OCI-LY7 (cell line): Measurements from ENCODE around the gene SLX4. TPM values are rescaled to one million over a fixed set of nuclear protein-coding genes. Genes with fewer than 3 reads are reported as not detected.

Source experiments
- BruUV-seq: library from RNA; stranded (reverse); fragments of 400-500 nt; replicated peaks from 2 replicates; lab custom pipeline; 2021; lab: Mats Ljungman, UMichigan
- CTCF ChIA-PET: fragments of 300-600 bp; sonication (Branson Sonifier 250); formaldehyde crosslinking; loops from one replicate; lab custom pipeline; 2022; ENCODE audit warnings: antibody characterized with exemption; ENCODE audit not compliant: unreplicated experiment; lab: Charles Lee
- POLR2A ChIA-PET: fragments of 300-600 bp; sonication (Branson Sonifier 250); formaldehyde crosslinking; loops from one replicate; lab custom pipeline; 2022; ENCODE audit warnings: antibody characterized with exemption; lab: Charles Lee
- DNase-seq: peaks from one replicate; pipeline ENCODE4 v3.0.0-alpha.2; 2015; ENCODE audit warnings: low spot score
- H2AFZ ChIP-seq: fragments of 200-600 bp; sonication (generic), shearing (Covaris generic); 2 replicates; pipeline ENCODE4 v1.6.1; 2014; ENCODE audit warnings: mild to moderate bottlenecking, antibody characterized with exemption, low read length, moderate library complexity
- H3K27ac ChIP-seq: fragments of 200-600 bp; sonication (generic); 2 replicates; pipeline ENCODE4 v1.5.1; 2014; ENCODE audit warnings: mixed run types, low read depth, mild to moderate bottlenecking, moderate library complexity, low read length, inconsistent platforms; ENCODE audit not compliant: poor library complexity, severe bottlenecking
- H3K36me3 ChIP-seq: fragments of 200-600 bp; sonication (generic); 2 replicates; pipeline ENCODE4 v1.6.1; 2014; ENCODE audit warnings: mild to moderate bottlenecking, antibody characterized with exemption, low read length, moderate library complexity, mixed read lengths; ENCODE audit not compliant: insufficient read depth
- H3K4me1 ChIP-seq: fragments of 200-600 bp; sonication (generic); 2 replicates; pipeline ENCODE4 v1.5.1; 2014; ENCODE audit warnings: mild to moderate bottlenecking, low read length; ENCODE audit not compliant: insufficient read depth, poor library complexity, severe bottlenecking
- H3K4me2 ChIP-seq: fragments of 200-600 bp; sonication (generic); 2 replicates; pipeline ENCODE4 v1.6.1; 2014; ENCODE audit warnings: mild to moderate bottlenecking, low read length
- H3K4me3 ChIP-seq: fragments of 200-600 bp; sonication (generic); 2 replicates; pipeline ENCODE4 v1.5.1; 2014; ENCODE audit warnings: mild to moderate bottlenecking, low read depth, low read length; ENCODE audit not compliant: poor library complexity, severe bottlenecking
- H3K79me2 ChIP-seq: fragments of 200-600 bp; sonication (generic); 2 replicates; pipeline ENCODE4 v1.6.1; 2016; ENCODE audit warnings: low read depth, mild to moderate bottlenecking, low read length, moderate library complexity, mixed read lengths; ENCODE audit not compliant: insufficient read depth
- H3K9me2 ChIP-seq: fragments of 200-600 bp; sonication (generic); 2 replicates; pipeline ENCODE4 v1.6.1; 2016; ENCODE audit warnings: mild to moderate bottlenecking, low read length, mixed read lengths; ENCODE audit not compliant: insufficient read depth
- H3K9me3 ChIP-seq: fragments of 200-600 bp; sonication (generic); 2 replicates; pipeline ENCODE4 v1.6.1; 2014; ENCODE audit warnings: mild to moderate bottlenecking, mixed run types, low read length, mixed read lengths
- H4K20me1 ChIP-seq: fragments of 200-600 bp; sonication (generic); 2 replicates; pipeline ENCODE4 v1.6.1; 2014; ENCODE audit warnings: mild to moderate bottlenecking, antibody characterized with exemption, low read length, moderate library complexity, mixed read lengths; ENCODE audit not compliant: insufficient read depth
- EZH2phosphoT487 ChIP-seq: fragments of 200-600 bp; sonication (generic); IDR thresholded peaks from 2 replicates; pipeline ENCODE4 v1.6.1; 2018; ENCODE audit warnings: low read depth, borderline replicate concordance, mild to moderate bottlenecking, mixed run types, antibody characterized with exemption, low read length, moderate library complexity, mixed read lengths
- intact Hi-C: fragments of 100-400 bp; cut with micrococcal nuclease; formaldehyde crosslinking; loops from one replicate; pipeline ENCODE4 v1.10.0; 2022; ENCODE audit not compliant: unreplicated experiment
- total RNA-seq, 2 experiments: library from RNA; depleted of rRNA in 1 of 2; stranded (reverse); fragments of >200 nt in 1 of 2; shearing (Covaris generic) in 1 of 2; gene quantifications; 2 replicates each; pipeline ENCODE4 v1.2.3, GENCODE V29; 2014 to 2022
- TF ChIP-seq, protein P1 (sequence below): fragments of 200-600 bp; sonication (generic); conservative IDR thresholded peaks from 2 replicates; pipeline ENCODE4 v1.5.1; 2014; ENCODE audit warnings: mild to moderate bottlenecking, antibody characterized with exemption, low read length, moderate library complexity, mixed read lengths

SLX4 gene
- total RNA-seq, 2 experiments from 2014 or later, result 13.2 to 35.7 TPM

- H3K4me1 ChIP-seq, result peaks cover 24% of the 10 kb centered on the region
- H3K4me3 ChIP-seq, result no peak overlapping the region
- no TSS peak for BruUV-seq
- H3K27ac ChIP-seq, result no peak overlapping the region
- no peaks in the 10 kb centered on the region for H4K20me1 ChIP-seq
- no peak overlapping the region for H3K4me2 ChIP-seq
- no peaks in the 10 kb centered on the region for H3K9me2 ChIP-seq
- peaks cover 19% of the 10 kb centered on the region for H3K9me3 ChIP-seq
- H3K36me3 ChIP-seq, result peaks cover 87% of the 10 kb centered on the region
- POLR2A ChIA-PET, result interaction anchor here (0.9 kb wide), 1 partner anchor 16 kb away, joined by 3 read pairs; no protein-coding TSS in a partner anchor
- TF ChIP-seq, protein P1, sequence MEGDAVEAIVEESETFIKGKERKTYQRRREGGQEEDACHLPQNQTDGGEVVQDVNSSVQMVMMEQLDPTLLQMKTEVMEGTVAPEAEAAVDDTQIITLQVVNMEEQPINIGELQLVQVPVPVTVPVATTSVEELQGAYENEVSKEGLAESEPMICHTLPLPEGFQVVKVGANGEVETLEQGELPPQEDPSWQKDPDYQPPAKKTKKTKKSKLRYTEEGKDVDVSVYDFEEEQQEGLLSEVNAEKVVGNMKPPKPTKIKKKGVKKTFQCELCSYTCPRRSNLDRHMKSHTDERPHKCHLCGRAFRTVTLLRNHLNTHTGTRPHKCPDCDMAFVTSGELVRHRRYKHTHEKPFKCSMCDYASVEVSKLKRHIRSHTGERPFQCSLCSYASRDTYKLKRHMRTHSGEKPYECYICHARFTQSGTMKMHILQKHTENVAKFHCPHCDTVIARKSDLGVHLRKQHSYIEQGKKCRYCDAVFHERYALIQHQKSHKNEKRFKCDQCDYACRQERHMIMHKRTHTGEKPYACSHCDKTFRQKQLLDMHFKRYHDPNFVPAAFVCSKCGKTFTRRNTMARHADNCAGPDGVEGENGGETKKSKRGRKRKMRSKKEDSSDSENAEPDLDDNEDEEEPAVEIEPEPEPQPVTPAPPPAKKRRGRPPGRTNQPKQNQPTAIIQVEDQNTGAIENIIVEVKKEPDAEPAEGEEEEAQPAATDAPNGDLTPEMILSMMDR, result no peak
- no peak for TF ChIP-seq EZH2phosphoT487
- H2AFZ ChIP-seq, result no peak overlapping the region
- H3K79me2 ChIP-seq, result peaks cover 75% of the 10 kb centered on the region
- no peak for DNase-seq
- CTCF ChIA-PET, result no interaction called here
- intact Hi-C loops, result no loop called here
These were observed 40.9 kb downstream of the SLX4 start for GRCh38 chr16:3570420-3571062.

- CTCF ChIA-PET, result no interaction called here
- BruUV-seq, result TSS peak; percentile 41
- H3K36me3 ChIP-seq, result peaks cover 87% of the 10 kb centered on the region
- H3K27ac ChIP-seq, result no peak overlapping the region
- no peak overlapping the region for H2AFZ ChIP-seq
- POLR2A ChIA-PET, result no interaction called here
- no peak overlapping the region for H3K4me2 ChIP-seq
- H3K4me1 ChIP-seq, result peaks cover 17% of the 10 kb centered on the region
- H3K9me3 ChIP-seq, result peaks cover 19% of the 10 kb centered on the region
- H3K4me3 ChIP-seq, result no peak overlapping the region
- H3K79me2 ChIP-seq, result peaks cover 68% of the 10 kb centered on the region
- intact Hi-C loops, result no loop called here
- no peaks in the 10 kb centered on the region for H4K20me1 ChIP-seq
- TF ChIP-seq, protein P1, result no peak
- TF ChIP-seq EZH2phosphoT487, result no peak
- no peak for DNase-seq
- H3K9me2 ChIP-seq, result no peaks in the 10 kb centered on the region
These were observed 41.6 kb downstream of the SLX4 start for GRCh38 chr16:3569851-3570250.

DNA sequence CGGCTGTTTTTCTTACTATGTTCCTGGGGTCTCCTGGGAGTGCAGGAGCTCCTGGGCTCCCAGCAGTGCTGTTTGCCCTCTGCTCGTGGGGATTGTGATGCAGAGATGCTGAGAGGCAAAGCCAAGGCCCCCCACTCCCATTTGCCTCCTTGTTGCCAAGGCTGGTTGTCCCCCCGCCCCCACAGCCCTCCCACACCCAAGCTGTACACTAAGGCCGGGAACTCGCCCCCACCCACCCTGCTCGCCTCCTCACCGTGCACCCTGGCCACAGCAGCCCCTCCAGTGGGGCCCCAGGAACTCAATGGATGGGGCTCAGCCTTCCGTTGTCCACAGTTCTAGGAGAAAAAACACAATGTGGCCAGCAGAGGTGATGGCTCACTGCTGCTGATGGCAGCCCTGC, 44.4 kb downstream of the SLX4 start:
- no peak overlapping the region for H2AFZ ChIP-seq
- ChIA-PET POLR2A (interaction anchor here (1.0 kb wide), 1 partner anchor 59 kb away, joined by 4 read pairs; no protein-coding TSS in a partner anchor), CTCF (no interaction called here)
- H3K79me2 ChIP-seq, result peaks cover 39% of the 10 kb centered on the region
- H3K36me3 ChIP-seq, result peaks cover 91% of the 10 kb centered on the region
- H3K9me2 ChIP-seq, result no peaks in the 10 kb centered on the region
- peaks cover 15% of the 10 kb centered on the region for H3K9me3 ChIP-seq
- no peaks in the 10 kb centered on the region for H3K4me1 ChIP-seq
- no peak overlapping the region for H3K4me3 ChIP-seq
- H3K4me2 ChIP-seq, result no peak overlapping the region
- BruUV-seq, result no TSS peak
- no peak for TF ChIP-seq EZH2phosphoT487
- TF ChIP-seq, protein P1, result no peak
- DNase-seq, result no peak
- H3K27ac ChIP-seq, result no peak overlapping the region
- intact Hi-C loops, result no loop called here
- H4K20me1 ChIP-seq, result no peaks in the 10 kb centered on the region
